HepG2 (cell line): ENCODE measurements around the gene IL18R1. TPM values are rescaled to one million over a fixed set of nuclear protein-coding genes. Genes with fewer than 3 reads are reported as not detected.

Experiments
- FIP1L1 ChIP-seq: fragments of 200-400 bp; formaldehyde crosslinking; IDR thresholded peaks from 2 replicates; pipeline ENCODE4 v1.6.1; 2018; ENCODE audit warnings: low read depth, mild to moderate bottlenecking, low read length, moderate library complexity, borderline replicate concordance; ENCODE audit not compliant: insufficient read depth
- FOXJ3 ChIP-seq: sonication (generic); formaldehyde crosslinking; IDR thresholded peaks from 2 replicates; pipeline ENCODE4 v1.4.0; 2020; ENCODE audit warnings: missing genetic modification reagents, mild to moderate bottlenecking, borderline replicate concordance
- GATAD1 ChIP-seq: IDR thresholded peaks from 2 replicates; pipeline ENCODE4 v1.6.1; 2016; ENCODE audit warnings: missing genetic modification reagents, missing compliant biosample characterization
- GATAD2A ChIP-seq: IDR thresholded peaks from 2 replicates; pipeline ENCODE4 v1.6.1; 2016
- GLMP ChIP-seq: sonication (generic); formaldehyde crosslinking; IDR thresholded peaks from 2 replicates; pipeline ENCODE4 v1.9.0; 2021; ENCODE audit warnings: missing genetic modification reagents, mild to moderate bottlenecking, borderline replicate concordance
- MAF1 ChIP-seq: sonication (generic); formaldehyde crosslinking; IDR thresholded peaks from 2 replicates; pipeline ENCODE4 v1.5.0; 2020; ENCODE audit warnings: missing genetic modification reagents, borderline replicate concordance
- SNAPC5 ChIP-seq: sonication (generic); formaldehyde crosslinking; IDR thresholded peaks from 2 replicates; pipeline ENCODE4 v1.8.1; 2023; ENCODE audit warnings: mild to moderate bottlenecking, missing genetic modification reagents, borderline replicate concordance
- SRSF4 ChIP-seq: fragments of 200-400 bp; formaldehyde crosslinking; IDR thresholded peaks from one replicate; pipeline ENCODE4 v1.6.1; 2018; ENCODE audit warnings: mild to moderate bottlenecking, low read depth, low read length, moderate library complexity; ENCODE audit not compliant: poor library complexity, severe bottlenecking
- ZBTB10 ChIP-seq: sonication (generic); formaldehyde crosslinking; IDR thresholded peaks from 2 replicates; pipeline ENCODE4 v1.4.0; 2020; ENCODE audit warnings: missing genetic modification reagents, borderline replicate concordance
- ZBTB4 ChIP-seq: sonication (generic); formaldehyde crosslinking; IDR thresholded peaks from 2 replicates; pipeline ENCODE4 v1.4.0; 2020; ENCODE audit warnings: missing genetic modification reagents, mild to moderate bottlenecking, borderline replicate concordance
- ZFP36L2 ChIP-seq: sonication (generic); formaldehyde crosslinking; IDR thresholded peaks from 2 replicates; pipeline ENCODE4 v1.4.0; 2020; ENCODE audit warnings: missing genetic modification reagents
- ZNF230 ChIP-seq: sonication (generic); formaldehyde crosslinking; IDR thresholded peaks from 2 replicates; pipeline ENCODE4 v1.4.0; 2020; ENCODE audit warnings: mild to moderate bottlenecking, missing genetic modification reagents
- ZNF432 ChIP-seq: sonication (generic); formaldehyde crosslinking; IDR thresholded peaks from 2 replicates; pipeline ENCODE4 v1.5.0; 2020; ENCODE audit warnings: missing genetic modification reagents, mild to moderate bottlenecking, borderline replicate concordance
- ZNF468 ChIP-seq: sonication (generic); formaldehyde crosslinking; IDR thresholded peaks from 2 replicates; pipeline ENCODE4 v1.8.0; 2022; ENCODE audit warnings: mild to moderate bottlenecking, moderate library complexity, missing genetic modification reagents
- ZNF687 ChIP-seq: sonication (generic); formaldehyde crosslinking; IDR thresholded peaks from 2 replicates; pipeline ENCODE4 v1.5.1; 2020; ENCODE audit warnings: mild to moderate bottlenecking, missing genetic modification reagents, moderate library complexity
- ZSCAN12 ChIP-seq: sonication (generic); formaldehyde crosslinking; IDR thresholded peaks from 2 replicates; pipeline ENCODE4 v1.9.0; 2021; ENCODE audit warnings: mild to moderate bottlenecking, missing genetic modification reagents
- polyA plus RNA-seq, 8 experiments: library from polyadenylated mRNA; depleted of rRNA in 3 of 8; stranded (reverse) in 7 of 8; unstranded in 1 of 8; fragments of >200 nt; fragmentation: Illumina TruSeq in 4 of 8; extraction: Trizol in 4 of 8; gene quantifications; 2 replicates each; pipeline versions ENCODE4 v1.2.1 to v1.2.3, GENCODE V29; 2011 to 2016; ENCODE audit warnings: low read depth in 4 of 8, missing spikeins in 1 of 8, mixed read lengths in 1 of 8; ENCODE audit not compliant: insufficient read depth in 1 of 8
- total RNA-seq, 5 experiments: library from RNA; depleted of rRNA; stranded (reverse); fragments of >200 nt; fragmentation: Illumina TruSeq; extraction: Trizol; gene quantifications; 2 replicates each; pipeline ENCODE4 v1.2.3, GENCODE V29; 2016; ENCODE audit warnings: low read depth in 1 of 5

The IL18R1 gene
- total and polyA plus RNA-seq, 2 of the 13 experiments (the other 11 are each of a cell fraction or from before 2014, with no cell fraction given): 0.01 to 0.04 TPM

GRCh38 chr2:102355526-102356380, at the start of gene IL18R1 (continued):
- no peak for TF ChIP-seq GATAD2A
- TF ChIP-seq ZNF468 (CRISPR knock-in tag): no peak
- peak; percentile 54; the same call in 1 of the 2 replicates for TF ChIP-seq MAF1 (CRISPR knock-in tag)
- TF ChIP-seq ZNF687: peak; percentile 81
- TF ChIP-seq ZBTB4 (CRISPR knock-in tag): no peak
- no peak for TF ChIP-seq FOXJ3 (CRISPR knock-in tag)
- no peak for TF ChIP-seq SNAPC5 (CRISPR knock-in tag)
- TF ChIP-seq GATAD1 (CRISPR knock-in tag): peak; percentile 47; the same call in 1 of the 2 replicates
- TF ChIP-seq ZNF432 (CRISPR knock-in tag): no peak
- no peak for TF ChIP-seq FIP1L1
- TF ChIP-seq ZFP36L2 (CRISPR knock-in tag): 0 out of 2 replicates have a peak, but pooled peaks have one; percentile 44
- 0 out of 2 replicates have a peak, but pooled peaks have one; percentile 62 for TF ChIP-seq ZNF230 (CRISPR knock-in tag)
- TF ChIP-seq ZBTB10 (CRISPR knock-in tag): peak; percentile 34; the same call in 1 of the 2 replicates
- TF ChIP-seq ZSCAN12 (CRISPR knock-in tag): no peak; the same call in 1 of the 2 replicates
- no peak for TF ChIP-seq GLMP
- no peak for TF ChIP-seq SRSF4
